GM19438 (cell line): ENCODE data around the gene RNPS1.

Experiments used
- ATAC-seq: cut with Tn5 transposase; IDR thresholded peaks from one replicate; pipeline ENCODE4 v1.9.1; 2021; ENCODE audit warnings: low read depth; ENCODE audit not compliant: unreplicated experiment

Gene RNPS1

GRCh38 chr16:2204416-2205103 lies 63.4 kb downstream of the RNPS1 start:
- no peak for ATAC-seq
